ENCODE measurements around the gene UBTD1. TPM values are rescaled to one million over a fixed set of nuclear protein-coding genes. Genes with fewer than 3 reads are reported as not detected.

Gene UBTD1
- total and polyA plus RNA-seq, 10 donors, result 4.5 to 17.6 (median 11.8) TPM

- peaks cover 0 to 5% (median 0%) of the 10 kb centered on the region in 6 donors for H3K4me1 ChIP-seq
- H3K4me3 ChIP-seq, result no peak overlapping the region
- H3K27me3 ChIP-seq (replicated peaks in 1 of 7), result no peaks in the 10 kb centered on the region
- intact Hi-C loops (cut with DNase I; ENCODE audit: low total_unique reads), result no loop called here
- H3K9me3 ChIP-seq, result no peaks in the 10 kb centered on the region
- TF ChIP-seq POLR2AphosphoS5 (IDR thresholded peaks at IDR 0.05), result no peak
- no peak for TF ChIP-seq POLR2A (IDR thresholded peaks at IDR 0.05)
- TF ChIP-seq CTCF (IDR thresholded peaks at IDR 0.05 in 8 of 11, conservative IDR thresholded peaks at IDR 0.05 in 3 of 11), result no peak
- no peak overlapping the region for H3K27ac ChIP-seq
- DNase-seq, result no peak
- WGBS, 5 donors, result 91 to 96% (median 95%) methylated on average over 4 of the region's 4 CpGs
- peaks cover 0 to 10% (median 2%) of the 10 kb centered on the region in 6 donors for H3K36me3 ChIP-seq
Observed at GRCh38 chr10:97563337-97563736, 64.6 kb downstream of the UBTD1 start.

- WGBS, 5 donors, result 90 to 95% (median 93%) methylated on average over 4 of the region's 4 CpGs
- Histone ChIP-seq H3K4me3 (no peak overlapping the region), H3K9me3 (no peaks in the 10 kb centered on the region), H3K27ac (no peak overlapping the region), H3K4me1 (peaks cover 0 to 5% (median 0%) of the 10 kb centered on the region in 6 donors), H3K27me3 (replicated peaks in 1 of 7) (no peaks in the 10 kb centered on the region), H3K36me3 (peaks cover 0 to 24% (median 8%) of the 10 kb centered on the region in 6 donors)
- peak; percentile 3 for DNase-seq
- no peak for TF ChIP-seq CTCF (IDR thresholded peaks at IDR 0.05 in 8 of 11, conservative IDR thresholded peaks at IDR 0.05 in 3 of 11)
- no peak for TF ChIP-seq POLR2AphosphoS5 (IDR thresholded peaks at IDR 0.05)
- TF ChIP-seq POLR2A (IDR thresholded peaks at IDR 0.05), result no peak
- intact Hi-C loops (cut with DNase I; ENCODE audit: low total_unique reads), result no loop called here
Observed at GRCh38 chr10:97564776-97565175, 66.1 kb downstream of the UBTD1 start.

GRCh38 chr10:97566336-97566996 is 67.7 kb downstream of the UBTD1 start:
- peaks cover 0 to 41% (median 13%) of the 10 kb centered on the region in 6 donors for H3K36me3 ChIP-seq
- H3K27me3 ChIP-seq (replicated peaks in 1 of 7), result no peaks in the 10 kb centered on the region
- TF ChIP-seq CTCF (IDR thresholded peaks at IDR 0.05 in 8 of 11, conservative IDR thresholded peaks at IDR 0.05 in 3 of 11) (no peak), POLR2A (IDR thresholded peaks at IDR 0.05) (no peak), POLR2AphosphoS5 (IDR thresholded peaks at IDR 0.05) (no peak)
- intact Hi-C loops (cut with DNase I; ENCODE audit: low total_unique reads), result no loop called here
- no peak for DNase-seq
- 73 to 98% (median 87%) methylated on average over 2 of the region's 2 CpGs for WGBS, 5 donors
- H3K4me3 ChIP-seq, result no peak overlapping the region
- H3K9me3 ChIP-seq, result no peaks in the 10 kb centered on the region
- H3K27ac ChIP-seq, result no peak overlapping the region
- H3K4me1 ChIP-seq, result no peaks in the 10 kb centered on the region

GRCh38 chr10:97567891-97568290 is 69.2 kb downstream of the UBTD1 start:
- Histone ChIP-seq H3K4me1 (peaks cover 0 to 11% (median 8%) of the 10 kb centered on the region in 6 donors), H3K9me3 (no peaks in the 10 kb centered on the region), H3K36me3 (peaks cover 0 to 47% (median 13%) of the 10 kb centered on the region in 6 donors), H3K27ac (no peak overlapping the region), H3K27me3 (replicated peaks in 1 of 7) (no peaks in the 10 kb centered on the region), H3K4me3 (no peak overlapping the region)
- intact Hi-C loops (cut with DNase I; ENCODE audit: low total_unique reads), result no loop called here
- DNase-seq, result peak; percentile 49
- TF ChIP-seq POLR2A (IDR thresholded peaks at IDR 0.05) (no peak), CTCF (IDR thresholded peaks at IDR 0.05 in 8 of 11, conservative IDR thresholded peaks at IDR 0.05 in 3 of 11) (no peak), POLR2AphosphoS5 (IDR thresholded peaks at IDR 0.05) (no peak)
- 89 to 96% (median 95%) methylated on average over 15 of the region's 15 CpGs for WGBS, 5 donors

All from spleen (tissue), 11 donors.